GM12875 (cell line): ENCODE measurements around the gene PAFAH1B1.

Experiments used
- H3K4me3 ChIP-seq: one replicate; pipeline ENCODE4 v1.5.1; 2011; ENCODE audit warnings: low read depth, low read length, control low read depth
- CTCF ChIP-seq: IDR thresholded peaks from 2 replicates; pipeline ENCODE4 v1.5.1; 2011; ENCODE audit warnings: low read depth, mild to moderate bottlenecking, control low read depth, inconsistent platforms, low read length, moderate library complexity, borderline replicate concordance; ENCODE audit not compliant: insufficient read depth

PAFAH1B1 gene

GRCh38 chr17:2688351-2689342, 95.2 kb downstream of the PAFAH1B1 start:
- H3K4me3 ChIP-seq: no peak overlapping the region
- no peak for TF ChIP-seq CTCF

GRCh38 chr17:2689411-2690164, 96.1 kb downstream of the PAFAH1B1 start:
- no peak for TF ChIP-seq CTCF
- no peak overlapping the region for H3K4me3 ChIP-seq

GRCh38 chr17:2690165-2691068, 97.0 kb downstream of the PAFAH1B1 start:
- no peak overlapping the region for H3K4me3 ChIP-seq
- TF ChIP-seq CTCF: no peak

GRCh38 chr17:2691069-2691871, 97.8 kb downstream of the PAFAH1B1 start:
- TF ChIP-seq CTCF: no peak
- no peak overlapping the region for H3K4me3 ChIP-seq

- no peak overlapping the region for H3K4me3 ChIP-seq
- no peak for TF ChIP-seq CTCF
Observed at GRCh38 chr17:2691965-2692780, 98.7 kb downstream of the PAFAH1B1 start.
